Gastroesophageal sphincter (tissue), 4 donors: ENCODE results near the gene WIPF2. TPM values are rescaled to one million over a fixed set of nuclear protein-coding genes. Genes with fewer than 3 reads are reported as not detected.
"Not testable (repeated sequence)": the region's sequence is repeated elsewhere in the genome, so short reads cannot be mapped to it uniquely, and the experiment has no call there.

Experiments used
- ATAC-seq: fragments of 150-250 bp; one replicate; pipeline ENCODE4 v1.9.1; 2016; ENCODE audit warnings: mild to moderate bottlenecking, moderate library complexity
- H3K27ac ChIP-seq, 4 donors: fragments of 200-600 bp; sonication (generic) in 3 of 4; 1 replicate in 3 of 4; 2 replicates in 1 of 4; pipeline ENCODE4 v1.5.1; 2016 to 2019
- H3K27me3 ChIP-seq: fragments of 200-600 bp; sonication (generic); one replicate; pipeline ENCODE4 v1.5.1; 2019
- H3K36me3 ChIP-seq, 2 donors: fragments of 200-600 bp; sonication (generic); one replicate each; pipeline ENCODE4 v1.5.1; 2019; ENCODE audit warnings: control low read depth in 1 of 2
- H3K4me1 ChIP-seq, 3 donors: fragments of 200-600 bp; sonication (generic); 1 replicate in 2 of 3; 2 replicates in 1 of 3; pipeline ENCODE4 v1.5.1; 2016 to 2019; ENCODE audit warnings: control low read depth in 2 of 3
- H3K4me3 ChIP-seq, 2 donors: fragments of 200-600 bp; sonication (generic); one replicate each; pipeline ENCODE4 v1.5.1; 2019; ENCODE audit warnings: mild to moderate bottlenecking in 1 of 2, moderate library complexity in 1 of 2
- H3K9me3 ChIP-seq, 3 donors: fragments of 200-600 bp; sonication (generic); one replicate each; pipeline ENCODE4 v1.5.1; 2017 to 2019; ENCODE audit warnings: control low read depth in 2 of 3
- CTCF ChIP-seq, 4 experiments: fragments of 200-600 bp in 2 of 4; fragments of 450-650 bp in 2 of 4; sonication (generic) in 1 of 4; IDR thresholded peaks; one replicate each; pipeline ENCODE4 v1.5.1; 2017 to 2019; ENCODE audit warnings: antibody characterized with exemption in 4 of 4, mild to moderate bottlenecking in 2 of 4, moderate library complexity in 2 of 4
- EP300 ChIP-seq: sonication (generic); formaldehyde crosslinking; IDR thresholded peaks from one replicate; pipeline ENCODE4 v1.6.1; 2017; ENCODE audit warnings: antibody characterized with exemption, mild to moderate bottlenecking
- POLR2A ChIP-seq, 2 donors: fragments of 450-650 bp; IDR thresholded peaks; one replicate each; pipeline ENCODE4 v1.6.1; 2017; ENCODE audit warnings: antibody characterized with exemption in 2 of 2, mild to moderate bottlenecking in 2 of 2, moderate library complexity in 1 of 2
- POLR2AphosphoS5 ChIP-seq: sonication (generic); formaldehyde crosslinking; IDR thresholded peaks from one replicate; pipeline ENCODE4 v1.6.1; 2017; ENCODE audit warnings: antibody characterized with exemption
- WGBS, 2 donors: methylation state at CpG; one replicate each; pipeline ENCODE4 v1.1.5; 2018; ENCODE audit warnings: low coverage in 1 of 2; 5-methylcytosine and 5-hydroxymethylcytosine counted together
- total RNA-seq, 4 donors: library from RNA; depleted of rRNA; stranded (reverse); fragments of >200 nt; gene quantifications; one replicate each; pipeline ENCODE4 v1.1.0, GENCODE V29; 2016

Gene WIPF2
- total RNA-seq, 4 donors from 2014 or later: 10.2 to 18.2 (median 13.5) TPM

- TF ChIP-seq EP300 (no peak), POLR2A (IDR thresholded peaks at IDR 0.05) (no peak), CTCF (IDR thresholded peaks at IDR 0.05) (no peak), POLR2AphosphoS5 (no peak)
- Histone ChIP-seq H3K4me3 (no peak overlapping the region), H3K9me3 (no peaks in the 10 kb centered on the region), H3K27me3 (no peaks in the 10 kb centered on the region), H3K4me1 (peaks cover 0 to 20% (median 9%) of the 10 kb centered on the region in 3 donors), H3K36me3 (peaks cover 0 to 9% of the 10 kb centered on the region in 2 donors), H3K27ac (no peak overlapping the region)
- WGBS, 2 donors: 100% methylated on average over 1 of the region's 2 CpGs
- no peak for ATAC-seq
Observed at GRCh38 chr17:40192961-40193360, 26.1 kb upstream of the WIPF2 start.

- no peak for ATAC-seq
- H3K27ac ChIP-seq: no peak overlapping the region
- peaks cover 0 to 20% (median 9%) of the 10 kb centered on the region in 3 donors for H3K4me1 ChIP-seq
- H3K27me3 ChIP-seq: no peaks in the 10 kb centered on the region
- no peaks in the 10 kb centered on the region for H3K9me3 ChIP-seq
- no peak for TF ChIP-seq POLR2AphosphoS5
- no peak for TF ChIP-seq EP300
- no peak for TF ChIP-seq CTCF (IDR thresholded peaks at IDR 0.05)
- no peaks in the 10 kb centered on the region for H3K36me3 ChIP-seq
- H3K4me3 ChIP-seq: no peak overlapping the region
- 14 to 42% methylated on average over 1 of the region's 2 CpGs for WGBS, 2 donors
Observed at GRCh38 chr17:40194821-40195220, 24.3 kb upstream of the WIPF2 start.

GRCh38 chr17:40197550-40197949, 21.6 kb upstream of the WIPF2 start:
- Histone ChIP-seq H3K27ac (no peak overlapping the region), H3K4me1 (peaks cover 0 to 10% (median 0%) of the 10 kb centered on the region in 3 donors), H3K27me3 (no peaks in the 10 kb centered on the region), H3K9me3 (no peaks in the 10 kb centered on the region), H3K36me3 (no peaks in the 10 kb centered on the region), H3K4me3 (no peak overlapping the region)
- 71% methylated on average over 1 of the region's 1 CpG; no CpG with 5 or more reads in 1 of the 2 donors for WGBS, 2 donors
- TF ChIP-seq POLR2AphosphoS5: no peak
- TF ChIP-seq POLR2A (IDR thresholded peaks at IDR 0.05): no peak
- TF ChIP-seq EP300: no peak
- TF ChIP-seq CTCF (IDR thresholded peaks at IDR 0.05): no peak
- no peak for ATAC-seq

GRCh38 chr17:40197965-40198456, 21.1 kb upstream of the WIPF2 start:
- not testable (repeated sequence) for H3K27ac ChIP-seq, H3K27me3 ChIP-seq, H3K9me3 ChIP-seq, H3K36me3 ChIP-seq, ATAC-seq, H3K4me3 ChIP-seq
- 65 to 90% methylated on average over 3 to 8 of the region's 8 CpGs for WGBS, 2 donors
- peaks cover 0 to 10% (median 0%) of the 10 kb centered on the region in 3 donors for H3K4me1 ChIP-seq

GRCh38 chr17:40198576-40198975, 20.5 kb upstream of the WIPF2 start:
- WGBS, 2 donors: 87 to 97% methylated on average over 3 to 5 of the region's 5 CpGs
- Histone ChIP-seq H3K4me3 (no peak overlapping the region), H3K27me3 (no peaks in the 10 kb centered on the region), H3K36me3 (no peaks in the 10 kb centered on the region), H3K9me3 (no peaks in the 10 kb centered on the region), H3K4me1 (peaks cover 0 to 10% (median 0%) of the 10 kb centered on the region in 3 donors), H3K27ac (no peak overlapping the region)
- no peak for ATAC-seq
- TF ChIP-seq POLR2AphosphoS5: no peak
- TF ChIP-seq EP300: no peak
- TF ChIP-seq POLR2A (IDR thresholded peaks at IDR 0.05): no peak
- no peak for TF ChIP-seq CTCF (IDR thresholded peaks at IDR 0.05)
